HepG2 (cell line): Measurements from ENCODE around the gene CDC25C. TPM values are rescaled to one million over a fixed set of nuclear protein-coding genes. Genes with fewer than 3 reads are reported as not detected.

Experiments
- ATAC-seq: fragments of 200-7000 bp; cut with Tn5 transposase; 3 replicates; pipeline ENCODE4 v1.9.1; 2020; ENCODE audit warnings: mild to moderate bottlenecking, moderate library complexity
- BruUV-seq: library from RNA; stranded (reverse); fragments of 400-500 nt; replicated peaks from 2 replicates; lab custom pipeline; 2021; lab: Mats Ljungman, UMichigan
- CTCF ChIA-PET: fragments of 300-600 bp; formaldehyde crosslinking; extraction: SDS; loops from one replicate; lab custom pipeline; 2021; ENCODE audit warnings: low total read pairs, inconsistent platforms, low intra/inter-chr PET ratio; lab: Yijun Ruan, JAX
- POLR2A ChIA-PET: fragments of 350-600 bp; sonication (Branson Sonifier 250); formaldehyde crosslinking; loops from one replicate; lab custom pipeline; 2020; ENCODE audit warnings: antibody characterized with exemption, inconsistent platforms; lab: Yijun Ruan, JAX
- DNase-seq: peaks from one replicate; pipeline ENCODE4 v3.0.0-alpha.2; 2015; ENCODE audit warnings: low spot score
- FAIRE-seq: peaks from 3 replicates; lab custom pipeline; 2011; peaks lifted over from hg19 to GRCh38; lab: Jason Lieb, UNC
- H2AFZ ChIP-seq: one replicate; pipeline ENCODE4 v1.6.1; 2011; ENCODE audit warnings: low read length, inconsistent platforms
- H3K27ac ChIP-seq: fragments of 300-600 bp; 3 replicates; pipeline ENCODE4 v1.8.0; 2011; ENCODE audit warnings: mixed run types, mild to moderate bottlenecking, mixed read lengths, low read length, inconsistent platforms; ENCODE audit not compliant: insufficient read depth; ENCODE audit errors: extremely low read length
- H3K27me3 ChIP-seq, 2 experiments: fragments of 200-600 bp in 1 of 2; 2 replicates in 1 of 2; 3 replicates in 1 of 2; pipeline versions ENCODE4 v1.6.0 to v1.8.0; 2011; ENCODE audit warnings: low read length in 2 of 2, mild to moderate bottlenecking in 2 of 2, moderate library complexity in 2 of 2, inconsistent platforms in 1 of 2; ENCODE audit not compliant: insufficient read depth in 2 of 2, control insufficient read depth in 1 of 2
- H3K36me3 ChIP-seq, 2 experiments: fragments of 200-600 bp in 1 of 2; replicated peaks in 1 of 2; 2 replicates in 1 of 2; 3 replicates in 1 of 2; pipeline versions ENCODE4 v1.5.1 to v1.8.0; 2011; ENCODE audit warnings: low read length in 2 of 2, inconsistent platforms in 1 of 2; ENCODE audit not compliant: insufficient read depth in 2 of 2, control insufficient read depth in 1 of 2
- H3K4me1 ChIP-seq: 2 replicates; pipeline ENCODE4 v1.5.1; 2012; ENCODE audit warnings: low read length, inconsistent platforms; ENCODE audit not compliant: insufficient read depth
- H3K4me2 ChIP-seq: 2 replicates; pipeline ENCODE4 v1.6.0; 2011; ENCODE audit warnings: low read depth, low read length, inconsistent platforms
- H3K4me3 ChIP-seq, 3 experiments: fragments of 200-600 bp in 1 of 3; sonication (generic), shearing (Covaris generic) in 1 of 3; replicated peaks in 1 of 3; 2 replicates each; pipeline ENCODE4 v1.5.1; 2011 to 2016; ENCODE audit warnings: low read length in 3 of 3, inconsistent platforms in 2 of 3, low read depth in 2 of 3, mild to moderate bottlenecking in 2 of 3, control low read depth in 1 of 3, mixed read lengths in 1 of 3; ENCODE audit not compliant: insufficient read depth in 1 of 3
- H3K79me2 ChIP-seq: one replicate; pipeline ENCODE4 v1.6.1; 2011; ENCODE audit warnings: low read length, inconsistent platforms; ENCODE audit not compliant: insufficient read depth
- H3K9ac ChIP-seq: 2 replicates; pipeline ENCODE4 v1.6.0; 2011; ENCODE audit warnings: mild to moderate bottlenecking, low read depth, low read length, inconsistent platforms; ENCODE audit not compliant: insufficient read depth
- H3K9me3 ChIP-seq: 2 replicates; pipeline ENCODE4 v1.5.1; 2012; ENCODE audit warnings: mild to moderate bottlenecking, low read length
- H4K20me1 ChIP-seq: 2 replicates; pipeline ENCODE4 v1.6.0; 2011; ENCODE audit warnings: inconsistent platforms, mild to moderate bottlenecking, low read length, moderate library complexity; ENCODE audit not compliant: insufficient read depth
- JARID2 ChIP-seq: sonication (generic); formaldehyde crosslinking; IDR thresholded peaks from 2 replicates; pipeline ENCODE4 v1.8.1; 2023; ENCODE audit warnings: missing genetic modification reagents, inconsistent platforms; ENCODE audit not compliant: insufficient replicate concordance
- MLLT10 ChIP-seq: sonication (generic); formaldehyde crosslinking; IDR thresholded peaks from 2 replicates; pipeline ENCODE4 v1.4.0; 2020; ENCODE audit warnings: missing genetic modification reagents
- MTF1 ChIP-seq: sonication (generic); formaldehyde crosslinking; IDR thresholded peaks from 2 replicates; pipeline ENCODE4 v1.5.0; 2020; ENCODE audit warnings: missing genetic modification reagents
- MTF2 ChIP-seq: sonication (generic); formaldehyde crosslinking; IDR thresholded peaks from 2 replicates; pipeline ENCODE4 v1.5.0; 2020; ENCODE audit warnings: missing genetic modification reagents, borderline replicate concordance
- SMC3 ChIP-seq: IDR thresholded peaks from 2 replicates; pipeline ENCODE4 v1.6.1; 2011; ENCODE audit warnings: low read length, improper control_type of control experiment
- ZBTB21 ChIP-seq: sonication (generic); formaldehyde crosslinking; IDR thresholded peaks from 2 replicates; pipeline ENCODE4 v1.4.0; 2020; ENCODE audit warnings: missing genetic modification reagents
- ZNF367 ChIP-seq: sonication (generic); formaldehyde crosslinking; IDR thresholded peaks from 2 replicates; pipeline ENCODE4 v1.4.0; 2020; ENCODE audit warnings: missing genetic modification reagents, borderline replicate concordance
- ZNF512B ChIP-seq: sonication (generic); formaldehyde crosslinking; IDR thresholded peaks from 2 replicates; pipeline ENCODE4 v1.5.1; 2020; ENCODE audit warnings: missing genetic modification reagents, mild to moderate bottlenecking, borderline replicate concordance
- ZNF879 ChIP-seq: sonication (generic); formaldehyde crosslinking; IDR thresholded peaks from 2 replicates; pipeline ENCODE4 v1.8.1; 2023; ENCODE audit warnings: missing genetic modification reagents
- WGBS: methylation state at CpG from one replicate; pipeline ENCODE4 v1.1.6; 2017; ENCODE audit warnings: low lambda C conversion rate; 5-methylcytosine and 5-hydroxymethylcytosine counted together
- in situ Hi-C: cut with HindIII; loops from 2 replicates; pipeline ENCODE4 v1.10.0; 2017; ENCODE audit warnings: low pct_unique_long_range_greater_than_20kb; ENCODE audit not compliant: extremely low pct_ligation_motif_present
- intact Hi-C: fragments of 100-400 bp; cut with micrococcal nuclease; formaldehyde crosslinking; loops from one replicate; pipeline ENCODE4 v1.10.0; 2022; ENCODE audit not compliant: unreplicated experiment
- polyA plus RNA-seq, 8 experiments: library from polyadenylated mRNA; depleted of rRNA in 3 of 8; stranded (reverse) in 7 of 8; unstranded in 1 of 8; fragments of >200 nt; fragmentation: Illumina TruSeq in 4 of 8; extraction: Trizol in 4 of 8; gene quantifications; 2 replicates each; pipeline versions ENCODE4 v1.2.1 to v1.2.3, GENCODE V29; 2011 to 2016; ENCODE audit warnings: low read depth in 4 of 8, missing spikeins in 1 of 8, mixed read lengths in 1 of 8; ENCODE audit not compliant: insufficient read depth in 1 of 8
- total RNA-seq, 5 experiments: library from RNA; depleted of rRNA; stranded (reverse); fragments of >200 nt; fragmentation: Illumina TruSeq; extraction: Trizol; gene quantifications; 2 replicates each; pipeline ENCODE4 v1.2.3, GENCODE V29; 2016; ENCODE audit warnings: low read depth in 1 of 5
- TF ChIP-seq, protein P1 (sequence below): sonication (generic); formaldehyde crosslinking; IDR thresholded peaks from 2 replicates; pipeline ENCODE4 v1.5.1; 2020; ENCODE audit warnings: mild to moderate bottlenecking, missing genetic modification reagents
- TF ChIP-seq, protein P2 (sequence below): sonication (generic); formaldehyde crosslinking; IDR thresholded peaks from 2 replicates; pipeline ENCODE4 v1.8.0; 2022; ENCODE audit warnings: mild to moderate bottlenecking, missing genetic modification reagents, moderate library complexity
- TF ChIP-seq, protein P3 (sequence below): sonication (generic); formaldehyde crosslinking; IDR thresholded peaks from 2 replicates; pipeline ENCODE4 v1.4.0; 2020; ENCODE audit warnings: missing genetic modification reagents, borderline replicate concordance

The CDC25C gene
- total and polyA plus RNA-seq, 2 of the 13 experiments (the other 11 are each of a cell fraction or from before 2014, with no cell fraction given), result 17.7 to 27.6 TPM

DNA sequence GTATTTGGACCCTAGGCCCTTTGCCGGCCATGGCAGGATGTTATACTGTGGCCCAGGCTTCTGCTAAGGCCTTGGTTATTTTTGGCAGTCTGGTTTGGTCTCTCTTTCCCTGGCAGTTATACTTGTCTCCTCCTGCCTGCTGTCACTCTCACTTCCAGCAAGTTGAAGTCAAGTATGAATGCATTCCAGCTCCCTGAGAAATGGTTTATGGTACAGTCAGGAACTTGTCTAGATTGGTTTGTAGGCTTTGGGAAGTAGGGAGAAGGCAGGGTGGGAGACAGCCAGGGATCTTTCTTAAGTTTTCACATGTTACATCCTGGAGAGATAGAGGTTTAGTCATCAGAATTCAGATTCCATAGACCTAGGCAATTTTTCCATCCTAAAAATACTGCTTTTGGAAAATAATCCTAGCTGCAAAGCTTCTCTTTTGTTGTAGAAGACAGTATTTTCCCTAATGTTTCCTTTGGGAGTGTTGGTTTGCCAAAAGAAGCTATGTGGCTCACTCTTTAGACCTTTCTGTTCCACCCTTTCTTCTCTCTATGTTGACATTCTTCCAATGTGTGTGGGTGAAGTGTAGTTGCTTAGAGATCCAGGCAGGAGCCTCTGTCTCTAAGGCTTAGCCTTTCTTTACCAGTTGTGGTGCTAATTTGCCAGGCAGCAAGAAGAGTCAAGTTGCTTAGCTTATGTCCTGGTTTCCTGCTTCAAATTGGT is 18.4 kb upstream of the CDC25C start (continued):
- TF ChIP-seq, protein P1, sequence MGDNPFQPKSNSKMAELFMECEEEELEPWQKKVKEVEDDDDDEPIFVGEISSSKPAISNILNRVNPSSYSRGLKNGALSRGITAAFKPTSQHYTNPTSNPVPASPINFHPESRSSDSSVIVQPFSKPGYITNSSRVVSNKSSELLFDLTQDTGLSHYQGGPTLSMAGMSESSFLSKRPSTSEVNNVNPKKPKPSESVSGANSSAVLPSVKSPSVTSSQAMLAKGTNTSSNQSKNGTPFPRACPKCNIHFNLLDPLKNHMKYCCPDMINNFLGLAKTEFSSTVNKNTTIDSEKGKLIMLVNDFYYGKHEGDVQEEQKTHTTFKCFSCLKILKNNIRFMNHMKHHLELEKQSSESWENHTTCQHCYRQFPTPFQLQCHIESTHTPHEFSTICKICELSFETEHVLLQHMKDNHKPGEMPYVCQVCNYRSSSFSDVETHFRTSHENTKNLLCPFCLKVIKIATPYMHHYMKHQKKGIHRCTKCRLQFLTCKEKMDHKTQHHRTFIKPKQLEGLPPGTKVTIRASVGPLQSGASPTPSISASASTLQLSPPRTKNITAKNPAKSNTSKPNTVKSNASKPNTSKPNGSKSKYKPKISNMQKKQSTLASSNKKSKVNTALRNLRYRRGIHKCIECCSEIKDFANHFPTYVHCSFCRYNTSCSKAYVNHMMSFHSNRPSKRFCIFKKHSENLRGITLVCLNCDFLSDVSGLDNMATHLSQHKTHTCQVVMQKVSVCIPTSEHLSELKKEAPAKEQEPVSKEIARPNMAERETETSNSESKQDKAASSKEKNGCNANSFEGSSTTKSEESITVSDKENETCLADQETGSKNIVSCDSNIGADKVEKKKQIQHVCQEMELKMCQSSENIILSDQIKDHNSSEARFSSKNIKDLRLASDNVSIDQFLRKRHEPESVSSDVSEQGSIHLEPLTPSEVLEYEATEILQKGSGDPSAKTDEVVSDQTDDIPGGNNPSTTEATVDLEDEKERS (CRISPR knock-in tag), result no peak

- no peak for FAIRE-seq
- TF ChIP-seq ZNF367 (CRISPR knock-in tag) (no peak), ZNF512B (CRISPR knock-in tag) (no peak), SMC3 (no peak), ZBTB21 (CRISPR knock-in tag) (no peak), MLLT10 (CRISPR knock-in tag) (no peak), MTF2 (no peak), MTF1 (CRISPR knock-in tag) (no peak), ZNF879 (CRISPR knock-in tag) (no peak), JARID2 (CRISPR knock-in tag) (no peak)
- TF ChIP-seq, protein P2, sequence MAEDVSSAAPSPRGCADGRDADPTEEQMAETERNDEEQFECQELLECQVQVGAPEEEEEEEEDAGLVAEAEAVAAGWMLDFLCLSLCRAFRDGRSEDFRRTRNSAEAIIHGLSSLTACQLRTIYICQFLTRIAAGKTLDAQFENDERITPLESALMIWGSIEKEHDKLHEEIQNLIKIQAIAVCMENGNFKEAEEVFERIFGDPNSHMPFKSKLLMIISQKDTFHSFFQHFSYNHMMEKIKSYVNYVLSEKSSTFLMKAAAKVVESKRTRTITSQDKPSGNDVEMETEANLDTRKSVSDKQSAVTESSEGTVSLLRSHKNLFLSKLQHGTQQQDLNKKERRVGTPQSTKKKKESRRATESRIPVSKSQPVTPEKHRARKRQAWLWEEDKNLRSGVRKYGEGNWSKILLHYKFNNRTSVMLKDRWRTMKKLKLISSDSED (CRISPR knock-in tag), result no peak
- TF ChIP-seq, protein P3, sequence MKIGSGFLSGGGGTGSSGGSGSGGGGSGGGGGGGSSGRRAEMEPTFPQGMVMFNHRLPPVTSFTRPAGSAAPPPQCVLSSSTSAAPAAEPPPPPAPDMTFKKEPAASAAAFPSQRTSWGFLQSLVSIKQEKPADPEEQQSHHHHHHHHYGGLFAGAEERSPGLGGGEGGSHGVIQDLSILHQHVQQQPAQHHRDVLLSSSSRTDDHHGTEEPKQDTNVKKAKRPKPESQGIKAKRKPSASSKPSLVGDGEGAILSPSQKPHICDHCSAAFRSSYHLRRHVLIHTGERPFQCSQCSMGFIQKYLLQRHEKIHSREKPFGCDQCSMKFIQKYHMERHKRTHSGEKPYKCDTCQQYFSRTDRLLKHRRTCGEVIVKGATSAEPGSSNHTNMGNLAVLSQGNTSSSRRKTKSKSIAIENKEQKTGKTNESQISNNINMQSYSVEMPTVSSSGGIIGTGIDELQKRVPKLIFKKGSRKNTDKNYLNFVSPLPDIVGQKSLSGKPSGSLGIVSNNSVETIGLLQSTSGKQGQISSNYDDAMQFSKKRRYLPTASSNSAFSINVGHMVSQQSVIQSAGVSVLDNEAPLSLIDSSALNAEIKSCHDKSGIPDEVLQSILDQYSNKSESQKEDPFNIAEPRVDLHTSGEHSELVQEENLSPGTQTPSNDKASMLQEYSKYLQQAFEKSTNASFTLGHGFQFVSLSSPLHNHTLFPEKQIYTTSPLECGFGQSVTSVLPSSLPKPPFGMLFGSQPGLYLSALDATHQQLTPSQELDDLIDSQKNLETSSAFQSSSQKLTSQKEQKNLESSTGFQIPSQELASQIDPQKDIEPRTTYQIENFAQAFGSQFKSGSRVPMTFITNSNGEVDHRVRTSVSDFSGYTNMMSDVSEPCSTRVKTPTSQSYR (CRISPR knock-in tag), result no peak
Measured at GRCh38 chr5:138346889-138347288, 15.3 kb upstream of the CDC25C start.

More at GRCh38 chr5:138346889-138347288, 15.3 kb upstream of the CDC25C start:
- 94% methylated on average over 12 of the region's 14 CpGs for WGBS
- no peak overlapping the region for H3K27ac ChIP-seq
- in situ Hi-C loops (no loop called here), intact Hi-C loops (no loop called here)
- no peak overlapping the region for H2AFZ ChIP-seq
- peaks cover 14 to 47% of the 10 kb centered on the region in 2 experiments for H3K36me3 ChIP-seq
- H3K4me3 ChIP-seq, result no peak overlapping the region
- H3K4me1 ChIP-seq, result no peaks in the 10 kb centered on the region
- H3K79me2 ChIP-seq, result no peaks in the 10 kb centered on the region
- CTCF ChIA-PET, result no interaction called here
- H3K9me3 ChIP-seq, result no peaks in the 10 kb centered on the region
- H3K27me3 ChIP-seq, result no peaks in the 10 kb centered on the region
- POLR2A ChIA-PET, result interaction anchor here (1.4 kb wide), 1 partner anchor 9 kb away, joined by 5 read pairs; the partner anchor contains the start of gene FAM53C
- H3K4me2 ChIP-seq, result no peak overlapping the region
- no peak overlapping the region for H3K9ac ChIP-seq
- H4K20me1 ChIP-seq, result no peaks in the 10 kb centered on the region
- ATAC-seq, result no peak
- DNase-seq, result no peak
- BruUV-seq, result no TSS peak
